HepG2 (cell line): ENCODE results near the gene PIM1. TPM values are rescaled to one million over a fixed set of nuclear protein-coding genes. Genes with fewer than 3 reads are reported as not detected.

Source experiments
- ARID4A ChIP-seq: sonication (generic); formaldehyde crosslinking; IDR thresholded peaks from 2 replicates; pipeline ENCODE4 v1.5.0; 2020; ENCODE audit warnings: mild to moderate bottlenecking, missing genetic modification reagents, borderline replicate concordance
- GFI1 ChIP-seq: sonication (generic); formaldehyde crosslinking; IDR thresholded peaks from 2 replicates; pipeline ENCODE4 v1.5.0; 2020; ENCODE audit warnings: missing genetic modification reagents, mild to moderate bottlenecking, borderline replicate concordance
- HOXA5 ChIP-seq: sonication (generic); formaldehyde crosslinking; IDR thresholded peaks from 2 replicates; pipeline ENCODE4 v1.4.0; 2020; ENCODE audit warnings: missing genetic modification reagents
- JUNB ChIP-seq: sonication (generic); formaldehyde crosslinking; IDR thresholded peaks from 2 replicates; pipeline ENCODE4 v1.8.0; 2022; ENCODE audit warnings: missing genetic modification reagents, mild to moderate bottlenecking, borderline replicate concordance
- KDM6A ChIP-seq: IDR thresholded peaks from 2 replicates; pipeline ENCODE4 v1.6.1; 2016; ENCODE audit warnings: low read depth
- NR2F2 ChIP-seq: IDR thresholded peaks from 2 replicates; pipeline ENCODE4 v1.6.1; 2012; ENCODE audit warnings: low read depth, inconsistent platforms, borderline replicate concordance
- ONECUT2 ChIP-seq: sonication (generic); formaldehyde crosslinking; IDR thresholded peaks from 2 replicates; pipeline ENCODE4 v1.4.0; 2020; ENCODE audit warnings: missing genetic modification reagents
- PHF8 ChIP-seq: sonication (generic); formaldehyde crosslinking; IDR thresholded peaks from 2 replicates; pipeline ENCODE4 v1.5.0; 2020; ENCODE audit warnings: missing genetic modification reagents
- TCF12 ChIP-seq, 2 experiments: fragments of 450-650 bp in 1 of 2; sonication (generic) in 1 of 2; formaldehyde crosslinking in 1 of 2; IDR thresholded peaks; 2 replicates each; pipeline versions ENCODE4 v1.6.1 to v1.8.0; 2017 to 2022; ENCODE audit warnings: antibody characterized with exemption in 1 of 2, mild to moderate bottlenecking in 1 of 2, missing genetic modification reagents in 1 of 2, moderate library complexity in 1 of 2
- ZBED4 ChIP-seq: sonication (generic); formaldehyde crosslinking; IDR thresholded peaks from 2 replicates; pipeline ENCODE4 v1.4.0; 2020; ENCODE audit warnings: missing genetic modification reagents, borderline replicate concordance
- ZBTB42 ChIP-seq: sonication (generic); formaldehyde crosslinking; IDR thresholded peaks from 2 replicates; pipeline ENCODE4 v1.5.0; 2020; ENCODE audit warnings: mild to moderate bottlenecking, missing genetic modification reagents
- ZBTB8A ChIP-seq: sonication (generic); formaldehyde crosslinking; IDR thresholded peaks from 2 replicates; pipeline ENCODE4 v1.4.0; 2020; ENCODE audit warnings: mild to moderate bottlenecking, low read depth, missing genetic modification reagents, borderline replicate concordance
- ZNF232 ChIP-seq: sonication (generic); formaldehyde crosslinking; IDR thresholded peaks from 2 replicates; pipeline ENCODE4 v1.4.0; 2020; ENCODE audit warnings: missing genetic modification reagents, borderline replicate concordance
- ZNF282 ChIP-seq: fragments of 450-650 bp; IDR thresholded peaks from 2 replicates; pipeline ENCODE4 v1.6.1; 2018; ENCODE audit not compliant: partially characterized antibody
- ZNF354B ChIP-seq: sonication (generic); formaldehyde crosslinking; IDR thresholded peaks from 2 replicates; pipeline ENCODE4 v1.8.0; 2022; ENCODE audit warnings: mild to moderate bottlenecking, missing genetic modification reagents
- ZNF382 ChIP-seq: sonication (generic); formaldehyde crosslinking; IDR thresholded peaks from 2 replicates; pipeline ENCODE4 v1.5.0; 2020; ENCODE audit warnings: missing genetic modification reagents, mild to moderate bottlenecking, borderline replicate concordance
- ZNF441 ChIP-seq: sonication (generic); formaldehyde crosslinking; IDR thresholded peaks from 2 replicates; pipeline ENCODE4 v1.7.0; 2021; ENCODE audit warnings: missing genetic modification reagents, borderline replicate concordance
- ZNF547 ChIP-seq: sonication (generic); formaldehyde crosslinking; IDR thresholded peaks from 2 replicates; pipeline ENCODE4 v1.5.1; 2020; ENCODE audit warnings: mild to moderate bottlenecking, missing genetic modification reagents
- ZNF562 ChIP-seq: sonication (generic); formaldehyde crosslinking; IDR thresholded peaks from 2 replicates; pipeline ENCODE4 v1.8.0; 2022; ENCODE audit warnings: missing genetic modification reagents, borderline replicate concordance
- ZNF724P ChIP-seq: sonication (generic); formaldehyde crosslinking; IDR thresholded peaks from 2 replicates; pipeline ENCODE4 v1.8.0; 2022; ENCODE audit warnings: missing genetic modification reagents, borderline replicate concordance
- ZNF839 ChIP-seq: sonication (generic); formaldehyde crosslinking; IDR thresholded peaks from 2 replicates; pipeline ENCODE4 v1.4.0; 2020; ENCODE audit warnings: missing genetic modification reagents, mild to moderate bottlenecking, borderline replicate concordance
- ZNF878 ChIP-seq: sonication (generic); formaldehyde crosslinking; IDR thresholded peaks from 2 replicates; pipeline ENCODE4 v1.8.1; 2023; ENCODE audit warnings: mild to moderate bottlenecking, missing genetic modification reagents, moderate library complexity
- ZNF891 ChIP-seq: sonication (generic); formaldehyde crosslinking; IDR thresholded peaks from 2 replicates; pipeline ENCODE4 v1.5.0; 2020; ENCODE audit warnings: mild to moderate bottlenecking, missing genetic modification reagents
- polyA plus RNA-seq, 8 experiments: library from polyadenylated mRNA; depleted of rRNA in 3 of 8; stranded (reverse) in 7 of 8; unstranded in 1 of 8; fragments of >200 nt; fragmentation: Illumina TruSeq in 4 of 8; extraction: Trizol in 4 of 8; gene quantifications; 2 replicates each; pipeline versions ENCODE4 v1.2.1 to v1.2.3, GENCODE V29; 2011 to 2016; ENCODE audit warnings: low read depth in 4 of 8, missing spikeins in 1 of 8, mixed read lengths in 1 of 8; ENCODE audit not compliant: insufficient read depth in 1 of 8
- total RNA-seq, 5 experiments: library from RNA; depleted of rRNA; stranded (reverse); fragments of >200 nt; fragmentation: Illumina TruSeq; extraction: Trizol; gene quantifications; 2 replicates each; pipeline ENCODE4 v1.2.3, GENCODE V29; 2016; ENCODE audit warnings: low read depth in 1 of 5

Gene PIM1
- total and polyA plus RNA-seq, 2 of the 13 experiments (the other 11 are each of a cell fraction or from before 2014, with no cell fraction given) = 29.4 to 117 TPM

GRCh38 chr6:37168811-37169495 is 999 bp upstream of the PIM1 start (continued):
- TF ChIP-seq ARID4A (0 out of 2 replicates have a peak, but pooled peaks have one; percentile 11), ZNF562 (no peak), ZNF354B (CRISPR knock-in tag) (no peak; the same call in 1 of the 2 replicates), ZBTB8A (CRISPR knock-in tag) (no peak), ZNF441 (CRISPR knock-in tag) (no peak), ZNF232 (CRISPR knock-in tag) (no peak; the same call in 1 of the 2 replicates), TCF12 (IDR thresholded peaks at IDR 0.05) (no peak), TCF12 (CRISPR knock-in tag; IDR thresholded peaks at IDR 0.05) (no peak), NR2F2 (no peak), PHF8 (no peak), ONECUT2 (no peak), ZBED4 (no peak), HOXA5 (CRISPR knock-in tag) (no peak), ZBTB42 (CRISPR knock-in tag) (no peak), ZNF382 (CRISPR knock-in tag) (no peak), ZNF547 (CRISPR knock-in tag) (peak; percentile 45; the same call in 1 of the 2 replicates), ZNF724P (CRISPR knock-in tag) (0 out of 2 replicates have a peak, but pooled peaks have one; percentile 64), KDM6A (no peak), ZNF891 (CRISPR knock-in tag) (no peak), GFI1 (CRISPR knock-in tag) (no peak), JUNB (CRISPR knock-in tag) (no peak), ZNF282 (no peak), ZNF878 (CRISPR knock-in tag) (no peak), ZNF839 (CRISPR knock-in tag) (no peak)
